Stomach (tissue), 4 donors: ENCODE measurements around the gene RHBG.

Experiments
- CTCF ChIP-seq, 7 experiments: fragments of 450-650 bp in 4 of 7; fragments of 200-600 bp in 3 of 7; sonication (generic) in 3 of 7; IDR thresholded peaks; one replicate each; pipeline ENCODE4 v1.5.1; 2016 to 2019; ENCODE audit warnings: antibody characterized with exemption in 7 of 7, control low read depth in 2 of 7, mild to moderate bottlenecking in 1 of 7
- EP300 ChIP-seq: sonication (generic); formaldehyde crosslinking; IDR thresholded peaks from one replicate; pipeline ENCODE4 v1.6.1; 2017; ENCODE audit warnings: antibody characterized with exemption
- POLR2A ChIP-seq, 4 donors: fragments of 450-650 bp; IDR thresholded peaks; one replicate each; pipeline ENCODE4 v1.6.1; 2016; ENCODE audit warnings: antibody characterized with exemption in 4 of 4, control low read depth in 2 of 4, mild to moderate bottlenecking in 1 of 4, moderate library complexity in 1 of 4
- POLR2AphosphoS5 ChIP-seq, 3 donors: sonication (generic); formaldehyde crosslinking; IDR thresholded peaks; one replicate each; pipeline ENCODE4 v1.6.1; 2016; ENCODE audit warnings: antibody characterized with exemption in 3 of 3

DNA sequence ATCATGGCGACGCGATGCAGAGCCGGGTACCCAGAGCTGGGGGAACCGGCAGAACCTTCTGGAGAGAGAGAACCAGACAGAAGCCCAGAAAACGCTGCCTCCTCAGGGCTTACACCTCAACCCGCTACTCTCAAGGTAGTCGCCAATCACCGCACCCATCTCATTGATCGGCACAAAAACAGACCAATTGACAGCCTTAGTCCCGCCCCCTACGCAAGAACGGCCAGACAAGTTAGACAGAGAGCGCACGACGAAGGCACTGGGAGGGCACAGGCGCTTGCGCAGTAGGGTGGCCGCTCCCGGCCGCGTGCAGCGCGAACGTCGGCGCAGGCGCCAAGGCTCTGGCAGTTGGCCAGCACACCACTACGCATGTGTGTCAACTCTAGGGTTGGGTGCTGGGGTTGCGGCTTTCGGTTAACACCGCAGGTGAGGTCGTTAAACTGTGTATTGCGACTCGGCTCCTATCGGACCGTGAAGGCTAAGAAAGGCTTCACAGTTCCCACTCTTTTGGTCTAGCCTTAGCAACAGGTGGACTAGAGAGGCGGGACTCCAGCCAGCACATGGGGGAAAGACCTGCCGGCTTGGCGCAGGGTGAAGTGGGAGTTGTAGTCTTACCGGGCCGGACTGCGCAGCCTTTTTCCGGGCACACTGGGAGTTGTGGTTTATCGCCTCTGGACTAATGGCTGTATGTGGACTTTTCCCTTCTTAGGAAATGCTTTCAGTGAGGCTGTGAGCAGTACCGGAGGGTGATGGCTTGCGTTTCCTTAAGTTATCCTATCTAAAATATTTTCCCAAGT lies 30.6 kb upstream of the RHBG start, which contains the start of the genes CCT3 and TSACC:
- TF ChIP-seq CTCF (IDR thresholded peaks at IDR 0.05) (no peak), POLR2A (IDR thresholded peaks at IDR 0.05) (peak in 1 of 4 donors; percentile 29), EP300 (no peak), POLR2AphosphoS5 (IDR thresholded peaks at IDR 0.05) (peak; percentile 30 to 84 (median 72))
